ENCODE measurements around the gene ARPC1B. TPM values are rescaled to one million over a fixed set of nuclear protein-coding genes. Genes with fewer than 3 reads are reported as not detected.
"Not testable (repeated sequence)": the region's sequence is repeated elsewhere in the genome, so short reads cannot be mapped to it uniquely, and the experiment has no call there.

Gene ARPC1B
- total RNA-seq, 1 experiment from 2014 or later: 236 TPM

- not testable (repeated sequence) for DNase-seq (ENCODE audit: extremely low read depth, low read depth)
Observed at GRCh38 chr7:99387239-99387635, 12.7 kb downstream of the ARPC1B start.

DNA sequence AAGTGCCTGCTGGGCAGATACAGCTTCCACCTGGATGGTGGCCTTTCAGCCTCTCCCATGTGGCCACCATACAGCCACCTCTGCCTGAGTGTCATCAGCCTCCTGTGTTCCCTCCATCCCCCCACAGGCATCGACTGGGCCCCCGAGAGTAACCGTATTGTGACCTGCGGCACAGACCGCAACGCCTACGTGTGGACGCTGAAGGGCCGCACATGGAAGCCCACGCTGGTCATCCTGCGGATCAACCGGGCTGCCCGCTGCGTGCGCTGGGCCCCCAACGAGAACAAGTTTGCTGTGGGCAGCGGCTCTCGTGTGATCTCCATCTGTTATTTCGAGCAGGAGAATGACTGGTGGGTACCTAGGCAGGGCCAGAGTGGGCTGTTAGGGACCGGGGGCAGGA, 13.4 kb downstream of the ARPC1B start:
- DNase-seq (ENCODE audit: extremely low read depth, low read depth): no peak

GRCh38 chr7:99389772-99390171, 15.2 kb downstream of the ARPC1B start:
- DNase-seq (ENCODE audit: extremely low read depth, low read depth): no peak

- DNase-seq (ENCODE audit: extremely low read depth, low read depth): no peak
Observed at GRCh38 chr7:99390941-99391602, 16.5 kb downstream of the ARPC1B start.

GRCh38 chr7:99392046-99392445, 17.5 kb downstream of the ARPC1B start:
- DNase-seq (ENCODE audit: extremely low read depth, low read depth): no peak

DNA sequence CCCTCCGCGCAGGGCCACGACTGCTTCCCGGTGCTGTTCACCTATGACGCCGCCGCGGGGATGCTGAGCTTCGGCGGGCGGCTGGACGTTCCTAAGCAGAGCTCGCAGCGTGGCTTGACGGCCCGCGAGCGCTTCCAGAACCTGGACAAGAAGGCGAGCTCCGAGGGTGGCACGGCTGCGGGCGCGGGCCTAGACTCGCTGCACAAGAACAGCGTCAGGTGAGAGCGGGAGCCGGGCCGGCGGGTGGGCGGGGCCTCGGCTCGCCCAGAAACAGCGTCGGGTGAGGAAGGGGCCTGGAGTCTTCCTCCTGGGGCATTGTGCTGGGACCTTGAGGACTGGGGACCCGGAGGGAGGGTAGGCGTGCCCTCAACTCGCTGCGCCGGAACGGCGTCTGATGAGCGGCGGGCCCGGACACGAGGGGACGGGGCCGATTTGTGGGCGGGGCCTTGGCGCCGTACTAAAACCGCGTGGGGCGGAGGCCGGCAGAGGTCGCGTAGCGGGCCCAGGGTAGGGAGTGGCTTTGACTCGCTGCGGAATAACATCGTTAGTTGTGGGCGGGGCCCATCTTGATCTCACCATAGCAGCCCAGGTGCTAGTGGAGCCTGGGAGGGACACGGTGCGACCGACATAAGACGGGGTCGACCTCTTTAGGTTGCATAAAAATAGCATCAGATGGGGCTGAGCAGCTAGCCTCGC, 18.3 kb downstream of the ARPC1B start:
- no peak for DNase-seq (ENCODE audit: extremely low read depth, low read depth)

GRCh38 chr7:99393355-99394187, 19.0 kb downstream of the ARPC1B start:
- DNase-seq (ENCODE audit: extremely low read depth, low read depth): no peak

- DNase-seq (ENCODE audit: extremely low read depth, low read depth): no peak
Observed at GRCh38 chr7:99394188-99394502, 19.6 kb downstream of the ARPC1B start.

GRCh38 chr7:99395616-99396327, 21.2 kb downstream of the ARPC1B start:
- no peak for DNase-seq (ENCODE audit: extremely low read depth, low read depth)

- no peak for DNase-seq (ENCODE audit: extremely low read depth, low read depth)
Observed at GRCh38 chr7:99396418-99397296, 22.1 kb downstream of the ARPC1B start.

DNA sequence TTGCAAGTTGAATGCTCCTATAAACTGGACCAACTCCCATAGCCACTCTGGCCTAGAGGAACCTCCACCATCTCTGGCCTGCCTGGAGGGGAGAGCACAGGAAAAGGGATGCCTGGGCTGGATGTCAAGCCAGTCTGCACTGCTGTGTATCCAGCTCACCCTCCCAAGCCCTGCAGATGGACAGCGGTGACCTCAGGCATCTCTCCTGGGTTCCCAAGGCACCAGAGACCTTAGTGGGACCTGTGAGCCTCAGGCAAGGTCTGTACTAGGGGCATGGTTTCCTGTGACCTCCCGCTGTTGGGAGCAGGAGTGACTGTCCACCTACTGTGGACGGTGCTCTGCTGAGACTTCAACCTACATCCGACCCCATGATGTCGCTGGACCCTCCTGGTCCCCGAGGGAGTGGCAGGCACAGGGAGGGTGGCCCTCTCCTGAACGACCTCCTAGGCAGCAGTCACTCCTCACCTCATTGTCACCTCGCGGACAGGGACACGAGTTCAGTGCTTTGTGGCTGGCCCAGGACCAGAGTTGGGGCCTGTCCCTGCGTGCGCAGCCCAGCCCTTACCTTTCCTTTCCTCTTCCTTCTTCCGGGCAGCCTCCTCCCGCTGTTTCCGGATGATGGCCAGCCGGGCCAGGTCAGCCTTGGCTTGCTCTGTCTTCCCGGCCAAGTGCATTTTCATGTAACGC, 22.9 kb downstream of the ARPC1B start:
- no peak for DNase-seq (ENCODE audit: extremely low read depth, low read depth)

DNA sequence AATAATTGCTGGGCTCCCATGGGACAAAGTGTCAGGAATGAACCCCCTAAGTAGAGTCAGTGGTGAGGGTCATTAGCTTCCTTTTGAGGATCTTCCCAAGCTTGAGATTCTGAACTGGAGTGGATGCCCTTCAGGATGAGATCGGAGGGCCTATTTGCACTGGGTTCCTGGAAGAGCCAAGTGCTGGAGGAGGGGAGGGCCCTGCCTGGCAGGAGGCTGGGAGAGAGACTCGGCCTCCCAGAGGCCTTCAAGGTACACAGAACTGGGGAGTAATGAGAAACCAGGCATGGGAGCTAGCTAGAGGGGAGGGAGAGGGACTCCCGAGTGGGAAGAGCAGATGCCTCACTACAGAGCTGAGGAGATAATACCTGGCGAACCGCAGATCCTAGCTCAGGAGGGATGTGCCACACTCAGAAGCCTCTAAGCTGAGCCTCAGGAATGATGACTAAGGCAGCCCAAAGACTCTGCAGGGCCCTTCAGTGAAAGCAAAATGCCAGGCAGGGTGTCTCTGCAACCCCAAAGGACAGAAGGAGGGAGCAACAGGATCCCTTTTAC, 24.4 kb downstream of the ARPC1B start:
- no peak for DNase-seq (ENCODE audit: extremely low read depth, low read depth)

DNA sequence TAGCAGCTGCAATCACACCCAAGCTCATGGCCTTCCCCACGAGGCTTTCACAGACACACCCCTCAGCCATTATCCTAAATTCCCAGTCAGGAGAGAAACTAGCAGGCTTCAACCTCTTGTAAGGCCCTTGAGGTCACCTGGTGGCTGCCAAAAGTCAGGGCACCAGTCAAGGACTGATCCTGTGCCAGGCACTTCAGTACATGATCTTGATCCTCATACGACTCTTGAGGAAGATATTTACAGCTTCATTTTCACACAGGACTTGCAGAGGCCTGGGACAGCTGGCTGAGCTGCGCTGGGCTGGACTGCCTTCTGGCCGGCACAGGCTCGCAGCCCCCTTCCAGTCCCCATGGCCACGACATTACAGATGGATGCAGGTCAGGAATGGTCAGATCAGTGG, 25.1 kb downstream of the ARPC1B start:
- no peak for DNase-seq (ENCODE audit: extremely low read depth, low read depth)

GRCh38 chr7:99402854-99403253, 28.3 kb downstream of the ARPC1B start:
- DNase-seq (ENCODE audit: extremely low read depth, low read depth): no peak

- DNase-seq (ENCODE audit: extremely low read depth, low read depth): no peak
Observed at GRCh38 chr7:99403764-99404163, 29.2 kb downstream of the ARPC1B start.

DNA sequence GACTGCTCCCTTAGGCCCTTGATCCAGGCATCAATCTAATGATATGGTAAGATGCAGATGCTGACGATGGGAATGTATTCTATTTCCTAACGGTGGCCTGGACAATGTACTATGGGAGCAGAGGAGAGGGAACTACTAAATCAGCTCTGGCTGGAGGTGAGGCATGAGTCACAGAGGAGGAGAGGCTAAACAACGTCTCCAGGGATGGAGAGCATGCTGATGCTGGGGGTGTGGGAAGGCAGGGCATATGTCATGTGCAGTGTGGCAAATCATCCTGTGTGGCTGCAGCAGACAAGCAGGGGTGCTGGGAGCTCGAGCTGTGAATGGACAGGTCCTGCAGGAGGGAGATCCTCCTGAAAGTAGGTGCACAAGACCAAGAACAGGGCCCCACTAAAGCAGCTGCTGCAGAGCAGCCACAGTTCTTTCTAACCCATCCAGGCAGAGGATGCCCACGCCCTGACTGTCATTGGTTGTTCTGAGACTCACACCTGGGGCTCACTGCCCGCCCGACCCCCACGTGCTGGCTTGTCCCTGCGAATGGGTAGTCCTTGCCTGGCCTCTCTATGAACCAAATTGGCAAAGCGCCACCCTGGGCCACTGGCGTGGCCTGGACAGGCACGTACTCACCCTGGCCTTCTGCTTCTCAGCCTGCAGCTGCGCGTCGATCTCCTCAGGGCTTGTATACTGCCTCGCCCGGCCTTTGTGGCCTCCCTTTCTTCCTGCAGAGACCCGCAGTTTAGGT, 29.9 kb downstream of the ARPC1B start:
- DNase-seq (ENCODE audit: extremely low read depth, low read depth): no peak

DNA sequence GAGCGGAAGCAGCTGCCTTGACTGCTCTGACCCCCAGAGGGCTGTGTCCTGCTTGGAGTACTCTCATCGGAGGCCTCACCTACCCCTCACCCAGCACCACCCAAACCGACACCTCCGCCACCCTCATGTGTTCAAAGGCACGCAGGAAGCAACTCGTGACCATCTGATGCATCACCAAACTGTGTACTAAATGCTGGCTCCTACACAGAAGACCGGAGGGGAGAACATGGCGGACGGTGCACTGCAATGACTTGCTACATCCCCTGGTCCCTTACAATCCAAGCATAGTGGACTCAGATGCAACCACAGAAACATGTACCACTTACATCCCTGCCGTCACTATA, 30.4 kb downstream of the ARPC1B start:
- DNase-seq (ENCODE audit: extremely low read depth, low read depth): no peak

DNA sequence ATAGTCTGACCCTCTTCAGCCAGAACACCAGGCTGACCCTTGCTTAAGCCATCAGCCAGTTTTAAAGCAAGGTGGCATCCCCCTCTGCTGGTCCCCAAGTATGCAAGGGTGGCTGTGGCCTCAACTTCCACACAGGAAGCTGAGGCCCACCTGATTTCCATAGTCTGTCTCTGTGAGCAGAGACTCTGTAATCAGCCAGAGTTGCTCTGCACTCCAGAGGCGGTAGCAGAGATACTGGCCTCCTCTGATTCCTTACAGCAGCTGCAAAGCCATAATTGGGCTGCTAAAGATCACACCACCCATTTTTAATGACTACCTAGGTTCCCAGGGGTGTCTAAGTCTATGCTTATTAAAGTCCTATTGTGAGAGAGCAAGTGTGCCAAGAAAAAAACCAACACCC, 32.0 kb downstream of the ARPC1B start:
- no peak for DNase-seq (ENCODE audit: extremely low read depth, low read depth)
